ENCODE results near the gene CDH11.

CDH11 gene

GRCh38 chr16:65062736-65063583 is 58.9 kb downstream of the CDH11 start:
- no peaks in the 10 kb centered on the region for H3K36me3 ChIP-seq (ENCODE audit: control insufficient read depth, insufficient read depth, low read length)
- H3K4me3 ChIP-seq (ENCODE audit: low read length) = no peak overlapping the region
- H3K4me1 ChIP-seq (ENCODE audit: control insufficient read depth, insufficient read depth, low read length) = no peaks in the 10 kb centered on the region
- no peak overlapping the region for H3K9ac ChIP-seq (ENCODE audit: low read length)
- H3K9me3 ChIP-seq (ENCODE audit: control insufficient read depth, low read length) = no peaks in the 10 kb centered on the region
- no peaks in the 10 kb centered on the region for H3K27me3 ChIP-seq (ENCODE audit: control insufficient read depth, insufficient read depth, low read length)

GRCh38 chr16:65061935-65062518 is 59.8 kb downstream of the CDH11 start:
- Histone ChIP-seq H3K27me3 (ENCODE audit: control insufficient read depth, insufficient read depth, low read length) (no peaks in the 10 kb centered on the region), H3K36me3 (ENCODE audit: control insufficient read depth, insufficient read depth, low read length) (no peaks in the 10 kb centered on the region), H3K4me3 (ENCODE audit: low read length) (no peak overlapping the region), H3K9me3 (ENCODE audit: control insufficient read depth, low read length) (no peaks in the 10 kb centered on the region), H3K9ac (ENCODE audit: low read length) (no peak overlapping the region), H3K4me1 (ENCODE audit: control insufficient read depth, insufficient read depth, low read length) (no peaks in the 10 kb centered on the region)

GRCh38 chr16:65061263-65061662 is 60.6 kb downstream of the CDH11 start:
- no peak overlapping the region for H3K9ac ChIP-seq (ENCODE audit: low read length)
- H3K4me1 ChIP-seq (ENCODE audit: control insufficient read depth, insufficient read depth, low read length) = no peaks in the 10 kb centered on the region
- no peaks in the 10 kb centered on the region for H3K27me3 ChIP-seq (ENCODE audit: control insufficient read depth, insufficient read depth, low read length)
- H3K36me3 ChIP-seq (ENCODE audit: control insufficient read depth, insufficient read depth, low read length) = no peaks in the 10 kb centered on the region
- no peaks in the 10 kb centered on the region for H3K9me3 ChIP-seq (ENCODE audit: control insufficient read depth, low read length)
- H3K4me3 ChIP-seq (ENCODE audit: low read length) = no peak overlapping the region

- no peaks in the 10 kb centered on the region for H3K4me1 ChIP-seq (ENCODE audit: control insufficient read depth, insufficient read depth, low read length)
- no peaks in the 10 kb centered on the region for H3K36me3 ChIP-seq (ENCODE audit: control insufficient read depth, insufficient read depth, low read length)
- no peaks in the 10 kb centered on the region for H3K27me3 ChIP-seq (ENCODE audit: control insufficient read depth, insufficient read depth, low read length)
- no peak overlapping the region for H3K4me3 ChIP-seq (ENCODE audit: low read length)
- H3K9me3 ChIP-seq (ENCODE audit: control insufficient read depth, low read length) = no peaks in the 10 kb centered on the region
- H3K9ac ChIP-seq (ENCODE audit: low read length) = no peak overlapping the region
These were observed 62.4 kb downstream of the CDH11 start for GRCh38 chr16:65059406-65059980.

- no peak overlapping the region for H3K4me3 ChIP-seq (ENCODE audit: low read length)
- H3K36me3 ChIP-seq (ENCODE audit: control insufficient read depth, insufficient read depth, low read length) = no peaks in the 10 kb centered on the region
- H3K9ac ChIP-seq (ENCODE audit: low read length) = no peak overlapping the region
- H3K4me1 ChIP-seq (ENCODE audit: control insufficient read depth, insufficient read depth, low read length) = no peaks in the 10 kb centered on the region
- no peaks in the 10 kb centered on the region for H3K9me3 ChIP-seq (ENCODE audit: control insufficient read depth, low read length)
- no peaks in the 10 kb centered on the region for H3K27me3 ChIP-seq (ENCODE audit: control insufficient read depth, insufficient read depth, low read length)
These were observed 64.7 kb downstream of the CDH11 start for GRCh38 chr16:65057184-65057583.

GRCh38 chr16:65054457-65054856 is 67.4 kb downstream of the CDH11 start:
- Histone ChIP-seq H3K9ac (ENCODE audit: low read length) (no peak overlapping the region), H3K27me3 (ENCODE audit: control insufficient read depth, insufficient read depth, low read length) (no peaks in the 10 kb centered on the region), H3K9me3 (ENCODE audit: control insufficient read depth, low read length) (no peaks in the 10 kb centered on the region), H3K4me3 (ENCODE audit: low read length) (no peak overlapping the region), H3K4me1 (ENCODE audit: control insufficient read depth, insufficient read depth, low read length) (no peaks in the 10 kb centered on the region), H3K36me3 (ENCODE audit: control insufficient read depth, insufficient read depth, low read length) (no peaks in the 10 kb centered on the region)

- Histone ChIP-seq H3K9ac (ENCODE audit: low read length) (no peak overlapping the region), H3K36me3 (ENCODE audit: control insufficient read depth, insufficient read depth, low read length) (no peaks in the 10 kb centered on the region), H3K4me3 (ENCODE audit: low read length) (no peak overlapping the region), H3K27me3 (ENCODE audit: control insufficient read depth, insufficient read depth, low read length) (no peaks in the 10 kb centered on the region), H3K9me3 (ENCODE audit: control insufficient read depth, low read length) (no peaks in the 10 kb centered on the region), H3K4me1 (ENCODE audit: control insufficient read depth, insufficient read depth, low read length) (no peaks in the 10 kb centered on the region)
These were observed 72.2 kb downstream of the CDH11 start for GRCh38 chr16:65049679-65050078.

- H3K27me3 ChIP-seq (ENCODE audit: control insufficient read depth, insufficient read depth, low read length) = no peaks in the 10 kb centered on the region
These were observed 75.9 kb downstream of the CDH11 start for GRCh38 chr16:65045961-65046360.

GRCh38 chr16:65044873-65045272 is 77.0 kb downstream of the CDH11 start:
- Histone ChIP-seq H3K4me3 (ENCODE audit: low read length) (no peak overlapping the region), H3K9ac (ENCODE audit: low read length) (no peak overlapping the region), H3K9me3 (ENCODE audit: control insufficient read depth, low read length) (no peaks in the 10 kb centered on the region), H3K4me1 (ENCODE audit: control insufficient read depth, insufficient read depth, low read length) (no peaks in the 10 kb centered on the region), H3K27me3 (ENCODE audit: control insufficient read depth, insufficient read depth, low read length) (no peaks in the 10 kb centered on the region), H3K36me3 (ENCODE audit: control insufficient read depth, insufficient read depth, low read length) (no peaks in the 10 kb centered on the region)

More at GRCh38 chr16:65045961-65046360, 75.9 kb downstream of the CDH11 start:
- Histone ChIP-seq H3K4me1 (ENCODE audit: control insufficient read depth, insufficient read depth, low read length) (no peaks in the 10 kb centered on the region), H3K36me3 (ENCODE audit: control insufficient read depth, insufficient read depth, low read length) (no peaks in the 10 kb centered on the region), H3K9me3 (ENCODE audit: control insufficient read depth, low read length) (no peaks in the 10 kb centered on the region), H3K9ac (ENCODE audit: low read length) (no peak overlapping the region), H3K4me3 (ENCODE audit: low read length) (no peak overlapping the region)

- no peak overlapping the region for H3K4me3 ChIP-seq (ENCODE audit: low read length)
- no peaks in the 10 kb centered on the region for H3K4me1 ChIP-seq (ENCODE audit: control insufficient read depth, insufficient read depth, low read length)
- no peaks in the 10 kb centered on the region for H3K36me3 ChIP-seq (ENCODE audit: control insufficient read depth, insufficient read depth, low read length)
- H3K27me3 ChIP-seq (ENCODE audit: control insufficient read depth, insufficient read depth, low read length) = no peaks in the 10 kb centered on the region
- H3K9ac ChIP-seq (ENCODE audit: low read length) = no peak overlapping the region
- H3K9me3 ChIP-seq (ENCODE audit: control insufficient read depth, low read length) = no peaks in the 10 kb centered on the region
These were observed 77.8 kb downstream of the CDH11 start for GRCh38 chr16:65044026-65044425.

- H3K36me3 ChIP-seq (ENCODE audit: control insufficient read depth, insufficient read depth, low read length) = no peaks in the 10 kb centered on the region
- H3K27me3 ChIP-seq (ENCODE audit: control insufficient read depth, insufficient read depth, low read length) = no peaks in the 10 kb centered on the region
These were observed 79.2 kb downstream of the CDH11 start for GRCh38 chr16:65042438-65043365.

More at GRCh38 chr16:65042438-65043365, 79.2 kb downstream of the CDH11 start:
- Histone ChIP-seq H3K4me1 (ENCODE audit: control insufficient read depth, insufficient read depth, low read length) (no peaks in the 10 kb centered on the region), H3K9ac (ENCODE audit: low read length) (no peak overlapping the region), H3K9me3 (ENCODE audit: control insufficient read depth, low read length) (no peaks in the 10 kb centered on the region), H3K4me3 (ENCODE audit: low read length) (no peak overlapping the region)

Measured in mucosa of stomach (tissue), 1 donor.